Lower leg skin (tissue), 3 donors: Measurements from ENCODE around the gene CYFIP2.

Source experiments
- CTCF ChIP-seq, 3 donors: fragments of 450-650 bp; IDR thresholded peaks; one replicate each; pipeline ENCODE4 v1.5.1; 2016; ENCODE audit warnings: antibody characterized with exemption in 3 of 3, mild to moderate bottlenecking in 3 of 3, moderate library complexity in 2 of 3
- POLR2A ChIP-seq, 2 donors: fragments of 450-650 bp; IDR thresholded peaks; one replicate each; pipeline ENCODE4 v1.6.1; 2016 to 2017; ENCODE audit warnings: antibody characterized with exemption in 2 of 2, mild to moderate bottlenecking in 1 of 2, moderate library complexity in 1 of 2

- TF ChIP-seq CTCF (IDR thresholded peaks at IDR 0.05) (no peak), POLR2A (IDR thresholded peaks at IDR 0.05) (no peak)
Measured at GRCh38 chr5:157253547-157253946, 12.4 kb upstream of the CYFIP2 start.
